Upper lobe of left lung (tissue), 6 donors: Measurements from ENCODE around the gene KDM5B. TPM values are rescaled to one million over a fixed set of nuclear protein-coding genes. Genes with fewer than 3 reads are reported as not detected.

Experiments
- ATAC-seq, 2 donors: fragments of 200-7000 bp; cut with Tn5 transposase; one replicate each; pipeline ENCODE4 v1.9.1; 2022; ENCODE audit warnings: mild to moderate bottlenecking in 2 of 2, moderate library complexity in 2 of 2; ENCODE audit not compliant: low FRiP score in 2 of 2
- DNase-seq, 2 donors: peaks; one replicate each; pipeline ENCODE4 v3.0.0-alpha.2; 2019 to 2020
- H3K27ac ChIP-seq, 4 donors: fragments of 200-600 bp; sonication (generic); one replicate each; pipeline ENCODE4 v1.5.1; 2016 to 2019
- H3K27me3 ChIP-seq, 4 donors: fragments of 200-600 bp; sonication (generic); one replicate each; pipeline ENCODE4 v1.5.1; 2017 to 2019
- H3K36me3 ChIP-seq, 4 donors: fragments of 200-600 bp; sonication (generic); one replicate each; pipeline ENCODE4 v1.5.1; 2016 to 2019
- H3K4me1 ChIP-seq, 4 donors: fragments of 200-600 bp; sonication (generic); one replicate each; pipeline ENCODE4 v1.5.1; 2018 to 2019
- H3K4me3 ChIP-seq, 4 donors: fragments of 200-600 bp; sonication (generic); one replicate each; pipeline ENCODE4 v1.5.1; 2017 to 2019; ENCODE audit warnings: mild to moderate bottlenecking in 2 of 4, moderate library complexity in 1 of 4
- H3K9me3 ChIP-seq, 4 donors: fragments of 200-600 bp; sonication (generic); one replicate each; pipeline ENCODE4 v1.5.1; 2018 to 2019
- CTCF ChIP-seq, 6 experiments: fragments of 450-650 bp in 4 of 6; fragments of 200-600 bp in 2 of 6; sonication (generic) in 2 of 6; IDR thresholded peaks; one replicate each; pipeline ENCODE4 v1.5.1; 2016 to 2019; ENCODE audit warnings: antibody characterized with exemption in 6 of 6
- EP300 ChIP-seq, 4 donors: sonication (generic); formaldehyde crosslinking; IDR thresholded peaks; one replicate each; pipeline ENCODE4 v1.5.1; 2017; ENCODE audit warnings: antibody characterized with exemption in 4 of 4, control low read depth in 2 of 4
- POLR2A ChIP-seq, 4 donors: fragments of 450-650 bp; IDR thresholded peaks; one replicate each; pipeline ENCODE4 v1.5.1; 2016 to 2017; ENCODE audit warnings: antibody characterized with exemption in 4 of 4, mild to moderate bottlenecking in 2 of 4
- POLR2AphosphoS5 ChIP-seq, 2 donors: sonication (generic); formaldehyde crosslinking; IDR thresholded peaks; one replicate each; pipeline ENCODE4 v1.5.1; 2017; ENCODE audit warnings: antibody characterized with exemption in 2 of 2
- WGBS, 2 donors: methylation state at CpG; one replicate each; pipeline ENCODE4 v1.1.5; 2017 to 2018; 5-methylcytosine and 5-hydroxymethylcytosine counted together
- total RNA-seq, 6 donors: library from RNA; depleted of rRNA in 4 of 6; stranded (reverse); fragments of >200 nt in 4 of 6; gene quantifications; one replicate each; pipeline versions ENCODE4 v1.1.0 to v1.2.1, GENCODE V29; 2016 to 2021
- donor health status: DM: no; HTN: no; CAD: no; lungs with moderate emphysema.
- donor health status: DM: no; HTN: yes; CAD: no; lungs with severe emphysema.

The KDM5B gene
- total RNA-seq, 6 donors from 2014 or later = 42.2 to 102 (median 51.6) TPM

GRCh38 chr1:202685641-202686040 is 122.6 kb downstream of the KDM5B start:
- no peak for DNase-seq
- H3K4me1 ChIP-seq = no peaks in the 10 kb centered on the region
- 74 to 75% methylated on average over 6 of the region's 6 CpGs for WGBS, 2 donors
- no peak for ATAC-seq
- H3K27me3 ChIP-seq = no peaks in the 10 kb centered on the region
- no peaks in the 10 kb centered on the region for H3K36me3 ChIP-seq
- H3K9me3 ChIP-seq = no peaks in the 10 kb centered on the region
- no peak overlapping the region for H3K27ac ChIP-seq
- TF ChIP-seq POLR2A (IDR thresholded peaks at IDR 0.05) (no peak), POLR2AphosphoS5 (IDR thresholded peaks at IDR 0.05) (no peak), EP300 (IDR thresholded peaks at IDR 0.05) (no peak), CTCF (IDR thresholded peaks at IDR 0.05) (no peak)
- no peak overlapping the region for H3K4me3 ChIP-seq

GRCh38 chr1:202684716-202685115 is 123.5 kb downstream of the KDM5B start:
- no peaks in the 10 kb centered on the region for H3K9me3 ChIP-seq
- H3K27ac ChIP-seq = no peak overlapping the region
- WGBS, 2 donors = 43 to 46% methylated on average over 2 of the region's 2 CpGs
- H3K4me3 ChIP-seq = no peak overlapping the region
- ATAC-seq (no peak), DNase-seq (no peak)
- H3K4me1 ChIP-seq = no peaks in the 10 kb centered on the region
- H3K36me3 ChIP-seq = no peaks in the 10 kb centered on the region
- no peak for TF ChIP-seq EP300 (IDR thresholded peaks at IDR 0.05)
- no peak for TF ChIP-seq POLR2AphosphoS5 (IDR thresholded peaks at IDR 0.05)
- TF ChIP-seq CTCF (IDR thresholded peaks at IDR 0.05) = no peak
- no peak for TF ChIP-seq POLR2A (IDR thresholded peaks at IDR 0.05)
- no peaks in the 10 kb centered on the region for H3K27me3 ChIP-seq

GRCh38 chr1:202683029-202683428 is 125.2 kb downstream of the KDM5B start:
- Histone ChIP-seq H3K9me3 (no peaks in the 10 kb centered on the region), H3K4me1 (no peaks in the 10 kb centered on the region), H3K36me3 (no peaks in the 10 kb centered on the region), H3K27me3 (no peaks in the 10 kb centered on the region), H3K4me3 (no peak overlapping the region), H3K27ac (no peak overlapping the region)
- ATAC-seq = no peak
- DNase-seq = no peak
- WGBS, 2 donors = 84 to 89% methylated on average over 4 of the region's 4 CpGs
- TF ChIP-seq POLR2A (IDR thresholded peaks at IDR 0.05) (no peak), CTCF (IDR thresholded peaks at IDR 0.05) (no peak)

GRCh38 chr1:202682477-202682876 is 125.7 kb downstream of the KDM5B start:
- no peak for DNase-seq
- no peak for ATAC-seq
- TF ChIP-seq EP300 (IDR thresholded peaks at IDR 0.05) = no peak
- TF ChIP-seq POLR2AphosphoS5 (IDR thresholded peaks at IDR 0.05) = no peak
- TF ChIP-seq POLR2A (IDR thresholded peaks at IDR 0.05) = no peak
- TF ChIP-seq CTCF (IDR thresholded peaks at IDR 0.05) = no peak
- Histone ChIP-seq H3K4me3 (no peak overlapping the region), H3K9me3 (peaks cover 1 to 4% (median 2%) of the 10 kb centered on the region in 4 donors), H3K27ac (no peak overlapping the region), H3K4me1 (no peaks in the 10 kb centered on the region), H3K27me3 (no peaks in the 10 kb centered on the region), H3K36me3 (no peaks in the 10 kb centered on the region)
- 85 to 91% methylated on average over 9 of the region's 9 CpGs for WGBS, 2 donors

GRCh38 chr1:202681736-202682420 is 126.3 kb downstream of the KDM5B start:
- no peak overlapping the region for H3K4me3 ChIP-seq
- H3K9me3 ChIP-seq = peaks cover 4 to 10% (median 8%) of the 10 kb centered on the region in 4 donors
- TF ChIP-seq CTCF (IDR thresholded peaks at IDR 0.05) (no peak), POLR2A (IDR thresholded peaks at IDR 0.05) (no peak), EP300 (IDR thresholded peaks at IDR 0.05) (no peak), POLR2AphosphoS5 (IDR thresholded peaks at IDR 0.05) (no peak)
- no peaks in the 10 kb centered on the region for H3K36me3 ChIP-seq
- no peak for DNase-seq
- no peak for ATAC-seq
- no peak overlapping the region for H3K27ac ChIP-seq
- H3K27me3 ChIP-seq = no peaks in the 10 kb centered on the region
- 67 to 68% methylated on average over 6 to 11 of the region's 11 CpGs for WGBS, 2 donors
- no peaks in the 10 kb centered on the region for H3K4me1 ChIP-seq
